ENCODE measurements around the gene NUDT3. TPM values are rescaled to one million over a fixed set of nuclear protein-coding genes. Genes with fewer than 3 reads are reported as not detected.

The NUDT3 gene
- total and polyA plus RNA-seq, 9 of the 15 experiments (the other 6 are each of a cell fraction or from before 2014, with no cell fraction given) = 5.4 to 81.2 (median 56.4) TPM

GRCh38 chr6:34315780-34316179 lies 76.7 kb downstream of the NUDT3 start (continued):
- TF ChIP-seq CHD7 (IDR thresholded peaks at IDR 0.05; ENCODE audit: low read depth, low read length) (no peak), CAMTA2 (CRISPR knock-in tag; conservative IDR thresholded peaks at IDR 0.05) (no peak), PREB (CRISPR knock-in tag; IDR thresholded peaks at IDR 0.05) (no peak), SMARCE1 (IDR thresholded peaks at IDR 0.05) (peak; percentile 73; the same call in 1 of the 2 replicates), ATF7 (IDR thresholded peaks at IDR 0.05) (0 out of 2 replicates have a peak, but pooled peaks have one; percentile 54), SMARCA5 (IDR thresholded peaks at IDR 0.05) (no peak), ATF3 (IDR thresholded peaks at IDR 0.05) (no peak; the same call in 1 of the 2 replicates), ATF3 (CRISPR knock-in tag; conservative IDR thresholded peaks at IDR 0.05) (no peak), MITF (IDR thresholded peaks at IDR 0.05) (no peak), ZFP36 (IDR thresholded peaks at IDR 0.05; ENCODE audit: low read depth, low read length, partially characterized antibody) (no peak), SMAD4 (CRISPR knock-in tag; conservative IDR thresholded peaks at IDR 0.05) (peak; percentile 73), CREB3L1 (IDR thresholded peaks at IDR 0.05; ENCODE audit: borderline replicate concordance, low read depth) (no peak), STAT5A (IDR thresholded peaks at IDR 0.05; ENCODE audit: borderline replicate concordance, low read length) (no peak)
